CD4-positive, alpha-beta T cell treated with Interleukin-15 for 1 hour (primary cell): ENCODE data around the gene PIGT.

ENCODE experiments used
- DNase-seq: peaks from one replicate; pipeline ENCODE4 v3.0.0-alpha.2; 2020

PIGT gene

DNA sequence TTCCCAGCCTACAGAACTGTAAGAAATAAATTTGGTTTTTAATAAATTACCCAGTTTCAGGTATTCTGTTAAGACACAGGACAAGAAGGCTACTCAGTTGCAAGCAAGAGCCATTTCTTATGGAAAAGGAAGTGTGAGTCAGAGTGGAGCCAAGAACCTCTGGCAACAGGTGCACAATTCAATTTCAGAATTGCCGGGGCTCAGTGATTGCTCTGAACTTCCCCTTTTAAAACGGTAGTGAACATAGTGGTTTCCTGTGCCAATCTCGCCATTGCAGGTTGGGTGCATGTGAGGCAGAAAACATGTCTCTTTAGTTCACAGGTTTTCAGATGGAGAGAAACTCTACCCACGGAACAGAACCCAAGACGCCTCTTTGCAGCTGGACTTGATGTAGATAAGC, 16.4 kb downstream of the PIGT start:
- peak; percentile 48 for DNase-seq

DNA sequence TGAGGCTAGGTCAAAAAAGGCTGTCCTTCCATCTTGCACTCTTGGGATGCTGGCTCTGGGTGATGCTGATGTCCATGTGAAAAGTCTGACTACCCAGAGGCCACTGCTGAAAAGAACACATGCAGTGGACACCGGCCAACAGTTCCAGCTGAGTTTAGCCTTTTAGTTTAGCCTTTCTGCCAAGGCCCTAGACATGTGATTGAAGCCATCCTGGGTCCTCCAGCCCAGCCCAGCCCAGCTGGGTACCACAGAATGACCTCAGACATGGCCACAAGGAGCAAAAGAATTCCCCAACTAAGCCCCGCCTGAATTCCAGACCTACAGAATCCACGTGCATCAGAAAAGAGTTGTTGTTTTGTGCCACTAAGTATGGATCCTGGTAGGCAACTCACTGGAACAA, 17.4 kb downstream of the PIGT start:
- no peak for DNase-seq

- DNase-seq, result no peak
These were observed 18.0 kb downstream of the PIGT start for GRCh38 chr20:45433976-45434375.

DNA sequence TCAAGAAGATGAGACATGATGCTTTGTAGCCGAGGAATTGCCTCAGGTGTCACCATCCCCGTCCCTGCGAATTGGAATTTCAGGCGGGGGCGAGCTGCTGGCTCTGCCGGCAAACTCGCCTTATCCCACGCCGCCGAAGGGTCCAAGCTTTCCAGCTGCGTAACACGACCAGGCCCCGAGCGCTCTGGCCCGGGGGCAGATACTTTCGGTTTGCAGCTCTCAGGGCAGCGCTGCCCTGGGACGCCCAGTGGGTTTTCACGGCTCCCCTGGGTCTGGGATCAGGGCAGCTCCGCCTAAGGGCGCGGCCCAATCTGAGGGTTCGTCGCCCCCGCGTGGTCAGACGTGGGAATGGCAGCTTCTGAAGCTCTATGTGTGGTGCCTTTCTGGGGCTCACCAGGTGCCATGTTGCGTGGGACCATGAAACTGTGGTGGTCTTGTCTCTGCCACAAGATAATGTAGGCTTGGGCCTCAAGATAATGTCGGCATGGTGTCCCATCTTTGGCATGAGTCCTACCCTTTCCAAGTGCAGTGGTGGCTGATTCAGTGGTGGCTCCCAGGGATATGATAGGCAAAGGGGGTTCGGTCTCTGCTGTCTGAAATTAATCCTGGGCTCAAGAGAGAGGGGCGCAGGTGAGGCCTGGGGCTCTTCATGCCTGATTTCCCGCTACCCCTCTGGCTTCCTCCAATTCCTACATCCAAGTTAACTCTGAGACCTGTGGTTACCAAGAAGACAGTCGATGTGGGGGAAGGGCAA, 21.0 kb downstream of the PIGT start:
- DNase-seq, result peak; percentile 84

GRCh38 chr20:45440424-45440823, 24.5 kb downstream of the PIGT start:
- DNase-seq, result no peak

DNA sequence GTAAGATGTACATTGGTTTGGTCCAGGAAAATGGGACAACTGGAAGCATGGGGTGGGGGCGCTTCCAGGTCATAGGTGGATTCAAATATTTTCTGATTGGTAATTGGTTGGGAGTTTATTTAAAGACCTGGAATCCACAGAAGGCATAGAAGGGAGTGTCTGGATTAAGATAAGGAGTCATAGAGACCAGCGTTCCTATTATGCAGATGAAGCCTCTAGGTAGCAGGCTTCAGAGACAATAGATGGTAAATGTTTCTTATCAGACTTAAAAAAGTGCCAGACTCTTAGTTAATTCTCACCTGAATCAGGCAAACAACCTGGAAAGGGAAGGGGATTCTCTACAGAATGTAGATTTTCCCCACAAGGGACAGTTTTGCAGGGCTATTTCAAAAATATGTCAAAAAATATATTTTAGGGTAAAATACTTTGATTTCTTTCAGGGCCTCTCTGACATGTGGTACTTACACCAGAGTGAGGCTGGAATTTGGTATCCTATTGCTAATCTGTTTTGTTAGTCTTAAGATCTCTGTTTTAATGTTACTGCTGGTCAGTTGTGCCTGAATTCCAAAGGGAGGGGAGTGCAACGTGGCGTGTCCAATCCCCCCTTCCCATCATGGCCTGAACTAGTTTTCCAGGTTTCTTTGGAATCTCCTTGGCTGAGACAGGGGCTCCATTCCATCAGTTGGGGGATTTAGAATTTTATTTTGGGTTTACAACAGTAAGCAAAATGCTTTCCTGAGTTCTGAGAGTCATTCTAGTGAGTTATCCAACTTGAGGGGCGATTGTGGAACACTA, 25.1 kb downstream of the PIGT start:
- DNase-seq, result no peak

- no peak for DNase-seq
These were observed 25.8 kb downstream of the PIGT start for GRCh38 chr20:45441746-45442145.

- DNase-seq, result no peak
These were observed 28.1 kb downstream of the PIGT start for GRCh38 chr20:45444050-45444449.

- DNase-seq, result no peak
These were observed 30.0 kb downstream of the PIGT start for GRCh38 chr20:45445805-45446562.

- DNase-seq, result no peak
These were observed 32.3 kb downstream of the PIGT start for GRCh38 chr20:45448270-45448669.

DNA sequence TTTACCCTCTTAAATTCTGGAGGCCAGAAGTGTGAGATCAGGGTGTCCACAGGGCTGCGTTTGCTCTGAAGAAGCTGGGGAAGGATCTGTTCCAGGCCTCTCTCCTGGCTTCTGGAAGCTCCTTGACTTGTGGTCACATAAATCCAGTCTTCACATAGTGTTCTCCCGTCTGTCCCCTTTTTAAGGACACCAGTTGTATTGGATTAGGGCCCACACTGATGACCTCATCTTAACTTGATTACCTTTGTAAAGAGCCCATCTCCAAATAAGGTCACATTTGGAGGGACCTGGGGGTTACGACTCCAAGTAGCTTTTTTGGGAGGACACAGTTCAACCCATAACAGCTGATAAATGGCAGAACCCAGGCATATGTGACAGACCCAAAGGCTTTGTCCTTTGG, 33.6 kb downstream of the PIGT start:
- DNase-seq, result no peak

GRCh38 chr20:45450097-45450818, 34.3 kb downstream of the PIGT start:
- DNase-seq, result no peak

GRCh38 chr20:45452238-45452637, 36.3 kb downstream of the PIGT start:
- no peak for DNase-seq

- DNase-seq, result no peak
These were observed 37.1 kb downstream of the PIGT start for GRCh38 chr20:45452772-45453691.

- DNase-seq, result no peak
These were observed 40.7 kb downstream of the PIGT start for GRCh38 chr20:45456632-45457031.

GRCh38 chr20:45459606-45460005, 43.7 kb downstream of the PIGT start:
- DNase-seq, result no peak

- no peak for DNase-seq
These were observed 45.3 kb downstream of the PIGT start for GRCh38 chr20:45461225-45461624.

GRCh38 chr20:45462711-45463509, 47.0 kb downstream of the PIGT start:
- DNase-seq, result no peak

- no peak for DNase-seq
These were observed 47.8 kb downstream of the PIGT start for GRCh38 chr20:45463709-45464108.

- DNase-seq, result no peak
These were observed 49.7 kb downstream of the PIGT start for GRCh38 chr20:45465491-45466266.
